Measurements from ENCODE around the gene NNT. TPM values are rescaled to one million over a fixed set of nuclear protein-coding genes. Genes with fewer than 3 reads are reported as not detected.
"Not testable (repeated sequence)": the region's sequence is repeated elsewhere in the genome, so short reads cannot be mapped to it uniquely, and the experiment has no call there.

NNT gene
- total RNA-seq, 2 experiments from 2014 or later = 55.4 to 77.5 TPM

DNA sequence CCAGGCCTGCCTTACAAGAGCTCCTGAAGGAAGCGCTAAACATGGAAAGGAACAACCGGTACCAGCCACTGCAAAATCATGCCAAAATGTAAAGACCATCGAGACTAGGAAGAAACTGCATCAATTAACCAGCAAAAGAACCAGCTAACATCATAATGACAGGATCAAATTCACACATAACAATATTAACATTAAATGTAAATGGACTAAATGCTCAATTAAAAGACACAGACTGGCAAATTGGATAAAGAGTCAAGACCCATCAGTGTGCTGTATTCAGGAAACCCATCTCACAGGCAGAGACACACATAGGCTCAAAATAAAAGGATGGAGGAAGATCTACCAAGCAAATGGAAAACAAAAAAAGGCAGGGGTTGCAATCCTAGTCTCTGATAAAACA lies 116.8 kb downstream of the NNT start:
- intact Hi-C loops (cut with DNase I, micrococcal nuclease); H3K27me3 Mint-ChIP-seq; H3K4me3 Mint-ChIP-seq; POLR2A ChIA-PET; H3K9me3 Mint-ChIP-seq (ENCODE audit: low read depth); H3K4me1 Mint-ChIP-seq; ATAC-seq; CTCF ChIA-PET; H3K27ac Mint-ChIP-seq; DNase-seq; H3K36me3 Mint-ChIP-seq (ENCODE audit: low read depth): not testable (repeated sequence)

GRCh38 chr5:43728581-43728980 lies 125.6 kb downstream of the NNT start:
- H3K27me3 Mint-ChIP-seq = peaks cover 17% of the 10 kb centered on the region
- H3K4me1 Mint-ChIP-seq = no peaks in the 10 kb centered on the region
- intact Hi-C loops (cut with DNase I, micrococcal nuclease) = no loop called here
- ChIA-PET CTCF (interaction anchor here (0.8 to 1.2 kb wide), 3 partner anchors 12 to 1046 kb away, joined by 3 to 4 read pairs (median 3); no protein-coding TSS in a partner anchor), POLR2A (no interaction called here)
- no peaks in the 10 kb centered on the region for H3K9me3 Mint-ChIP-seq (ENCODE audit: low read depth)
- DNase-seq = no peak
- H3K27ac Mint-ChIP-seq = no peak overlapping the region
- ATAC-seq = no peak
- no peaks in the 10 kb centered on the region for H3K36me3 Mint-ChIP-seq (ENCODE audit: low read depth)
- H3K4me3 Mint-ChIP-seq = no peak overlapping the region

DNA sequence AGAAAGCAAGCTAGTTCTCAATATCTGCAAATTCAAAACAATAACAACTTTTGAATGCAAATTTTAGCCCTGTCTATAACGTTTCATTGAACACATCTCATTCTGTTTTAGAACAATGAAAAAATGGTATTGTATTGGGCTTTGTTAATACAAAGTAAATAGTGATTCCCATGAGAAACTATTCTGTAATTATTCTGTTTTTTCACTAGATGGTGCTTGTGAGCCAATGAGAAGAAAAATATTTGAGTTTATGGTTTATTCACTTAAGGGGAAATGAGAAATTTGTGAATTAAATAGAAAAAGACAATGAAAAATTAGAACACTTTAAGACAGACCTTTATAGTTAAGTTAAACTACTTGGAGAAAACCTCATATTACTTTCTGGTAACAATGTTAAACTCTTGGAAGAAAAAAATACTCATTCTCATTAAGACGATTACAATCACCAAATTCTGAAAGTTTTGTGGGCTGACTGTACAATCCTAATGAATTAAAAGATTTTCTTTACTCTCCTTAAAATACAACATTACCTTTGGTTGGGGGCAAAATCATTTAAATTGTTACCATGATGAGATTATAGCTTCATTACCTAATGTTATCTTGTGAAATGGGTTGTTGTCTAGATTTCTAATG lies 127.0 kb downstream of the NNT start:
- no peak for DNase-seq
- ATAC-seq = no peak
- Mint-ChIP-seq H3K36me3 (ENCODE audit: low read depth) (no peaks in the 10 kb centered on the region), H3K4me3 (no peak overlapping the region), H3K9me3 (ENCODE audit: low read depth) (no peaks in the 10 kb centered on the region), H3K27ac (no peak overlapping the region), H3K27me3 (peaks cover 17% of the 10 kb centered on the region), H3K4me1 (no peaks in the 10 kb centered on the region)
- intact Hi-C loops (cut with DNase I, micrococcal nuclease) = loop anchor here (2.0 to 10.0 kb wide), 3 partner anchors 603 to 1045 kb away; no protein-coding TSS in a partner anchor
- POLR2A ChIA-PET = no interaction called here
- CTCF ChIA-PET = interaction anchor here (0.6 to 1.4 kb wide), 6 partner anchors 67 to 1044 kb away, joined by 3 to 4 read pairs (median 4); no protein-coding TSS in a partner anchor

DNA sequence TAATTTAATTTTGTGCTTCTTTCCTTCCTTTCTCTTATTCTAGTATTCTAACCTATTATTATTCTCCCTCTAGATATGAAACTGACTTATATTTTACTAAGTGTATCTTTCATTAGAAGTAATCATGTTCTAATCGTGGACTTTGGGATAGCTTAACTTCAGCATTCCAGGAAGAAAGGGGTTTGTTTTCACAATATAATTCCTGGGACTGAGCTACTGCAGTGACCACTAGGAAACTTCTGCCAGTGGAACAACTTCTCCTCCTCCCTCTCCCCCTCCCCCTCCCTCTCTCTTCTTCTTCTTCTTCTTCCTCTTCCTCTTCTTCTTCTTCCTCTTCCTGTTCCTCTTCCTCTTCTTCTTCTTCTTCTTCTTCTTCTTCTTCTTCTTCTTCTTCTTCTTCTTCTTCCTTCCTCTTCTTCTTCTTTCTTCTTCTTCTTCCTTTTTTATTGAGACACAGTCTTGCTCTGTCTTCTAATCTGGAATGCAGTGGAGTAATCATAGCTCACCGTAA lies 127.9 kb downstream of the NNT start:
- H3K27me3 Mint-ChIP-seq = peaks cover 17% of the 10 kb centered on the region
- intact Hi-C loops (cut with DNase I, micrococcal nuclease) = loop anchor here (2.0 to 10.0 kb wide), 3 partner anchors 602 to 1044 kb away; no protein-coding TSS in a partner anchor
- POLR2A ChIA-PET = no interaction called here
- no peak overlapping the region for H3K27ac Mint-ChIP-seq
- no peak for DNase-seq
- H3K4me3 Mint-ChIP-seq = no peak overlapping the region
- no peaks in the 10 kb centered on the region for H3K9me3 Mint-ChIP-seq (ENCODE audit: low read depth)
- no peak for ATAC-seq
- H3K36me3 Mint-ChIP-seq (ENCODE audit: low read depth) = no peaks in the 10 kb centered on the region
- CTCF ChIA-PET = interaction anchor here (0.6 to 1.4 kb wide), 6 partner anchors 30 to 1043 kb away, joined by 3 to 4 read pairs (median 4); no protein-coding TSS in a partner anchor
- H3K4me1 Mint-ChIP-seq = no peaks in the 10 kb centered on the region

- POLR2A ChIA-PET = no interaction called here
- intact Hi-C loops (cut with DNase I, micrococcal nuclease) = loop anchor here (2.0 to 10.0 kb wide), 3 partner anchors 601 to 1043 kb away; no protein-coding TSS in a partner anchor
- CTCF ChIA-PET = interaction anchor here (0.6 to 1.4 kb wide), 2 partner anchors 307 to 654 kb away, joined by 3 to 4 read pairs; no protein-coding TSS in a partner anchor
- Mint-ChIP-seq H3K27ac (no peak overlapping the region), H3K27me3 (peaks cover 17% of the 10 kb centered on the region), H3K4me3 (no peak overlapping the region), H3K4me1 (no peaks in the 10 kb centered on the region), H3K36me3 (ENCODE audit: low read depth) (no peaks in the 10 kb centered on the region), H3K9me3 (ENCODE audit: low read depth) (no peaks in the 10 kb centered on the region)
- ATAC-seq (no peak), DNase-seq (no peak)
Measured at GRCh38 chr5:43731573-43731972, 128.6 kb downstream of the NNT start.

DNA sequence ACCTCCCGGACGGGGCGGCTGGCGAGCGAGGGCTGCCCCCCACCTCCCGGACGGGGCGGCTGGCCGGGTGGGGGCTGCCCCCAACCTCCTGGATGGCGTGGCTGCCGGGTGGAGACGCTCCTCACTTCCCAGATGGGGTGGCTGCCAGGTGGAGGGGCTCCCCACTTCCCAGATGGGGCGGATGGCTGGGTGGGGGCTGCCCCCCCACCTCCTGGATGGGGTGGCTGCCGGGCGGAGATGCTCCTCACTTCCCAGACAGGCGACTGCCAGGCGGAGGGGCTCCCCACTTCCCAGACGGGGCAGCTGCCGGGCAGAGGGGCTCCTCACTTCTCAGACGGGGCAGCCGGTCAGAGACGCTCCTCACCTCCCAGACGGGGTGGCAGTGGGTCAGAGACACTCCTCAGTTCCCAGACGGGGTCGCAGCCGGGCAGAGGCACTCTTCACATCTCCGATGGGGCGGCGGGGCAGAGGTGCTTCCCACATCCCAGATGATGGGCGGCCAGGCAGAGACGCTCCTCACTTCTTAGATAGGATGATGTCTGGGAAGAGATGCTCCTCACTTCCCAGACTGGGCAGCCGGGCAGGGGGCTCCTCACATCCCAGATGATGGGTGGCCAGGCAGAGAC lies 143.1 kb downstream of the NNT start:
- POLR2A ChIA-PET; ATAC-seq; H3K4me3 Mint-ChIP-seq; H3K27me3 Mint-ChIP-seq; H3K27ac Mint-ChIP-seq; intact Hi-C loops (cut with DNase I, micrococcal nuclease); DNase-seq; H3K4me1 Mint-ChIP-seq; CTCF ChIA-PET; H3K36me3 Mint-ChIP-seq (ENCODE audit: low read depth); H3K9me3 Mint-ChIP-seq (ENCODE audit: low read depth): not testable (repeated sequence)

DNA sequence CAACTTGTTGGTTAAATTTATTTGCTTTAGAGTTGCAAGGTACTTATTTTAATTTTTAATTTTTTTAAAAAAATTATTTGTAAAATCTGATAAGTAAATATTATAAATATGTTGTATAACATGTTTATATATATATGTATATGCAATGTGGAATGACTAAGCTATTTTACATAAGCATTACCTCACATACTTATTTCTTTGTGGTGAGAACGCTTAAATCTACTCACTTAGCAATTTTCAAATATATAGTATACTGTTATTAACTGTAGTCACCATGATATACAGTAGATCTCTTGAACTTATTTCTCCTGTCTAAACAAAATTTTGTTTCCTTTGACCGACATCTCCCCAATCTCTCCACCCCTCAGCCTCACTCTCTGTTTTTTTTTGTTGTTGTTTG lies 147.8 kb downstream of the NNT start:
- CTCF ChIA-PET = interaction anchor here (1.3 kb wide), 1 partner anchor 26 kb away, joined by 3 read pairs; no protein-coding TSS in a partner anchor
- POLR2A ChIA-PET = no interaction called here
- Mint-ChIP-seq H3K4me1 (no peaks in the 10 kb centered on the region), H3K9me3 (ENCODE audit: low read depth) (peaks cover 4% of the 10 kb centered on the region), H3K4me3 (no peak overlapping the region), H3K36me3 (ENCODE audit: low read depth) (no peaks in the 10 kb centered on the region), H3K27ac (no peak overlapping the region), H3K27me3 (no peaks in the 10 kb centered on the region)
- intact Hi-C loops (cut with DNase I, micrococcal nuclease) = no loop called here
- ATAC-seq (no peak), DNase-seq (no peak)

GRCh38 chr5:43753069-43753468 lies 150.1 kb downstream of the NNT start:
- no peak overlapping the region for H3K4me3 Mint-ChIP-seq
- H3K9me3 Mint-ChIP-seq (ENCODE audit: low read depth) = peaks cover 9% of the 10 kb centered on the region
- ChIA-PET CTCF (no interaction called here), POLR2A (no interaction called here)
- no peak overlapping the region for H3K27ac Mint-ChIP-seq
- DNase-seq (peak; percentile 29), ATAC-seq (no peak)
- intact Hi-C loops (cut with DNase I, micrococcal nuclease) = no loop called here
- no peaks in the 10 kb centered on the region for H3K27me3 Mint-ChIP-seq
- no peaks in the 10 kb centered on the region for H3K36me3 Mint-ChIP-seq (ENCODE audit: low read depth)
- no peaks in the 10 kb centered on the region for H3K4me1 Mint-ChIP-seq

Other genes with a start within 250 kb of the NNT start
- 10 to 100 TPM; 13.9 to 18.0 TPM for gene CCL28, start 190.8 kb upstream of the NNT start, total RNA-seq
- 10 to 100 TPM; 15.7 to 17.1 TPM for gene TMEM267, start 119.3 kb upstream of the NNT start, total RNA-seq
- gene C5orf34, start 88.0 kb upstream of the NNT start, total RNA-seq = 10 to 100 TPM; 14.4 to 16.8 TPM
- gene PAIP1, start 46.1 kb upstream of the NNT start, total RNA-seq = 10 to 100 TPM; 51.7 to 55.1 TPM

Measured in activated CD4-positive, alpha-beta T cell treated with anti-CD3 and anti-CD28 coated beads for 36 hours (primary cell).